HCT116 (cell line): ENCODE measurements around the gene TNFSF12. TPM values are rescaled to one million over a fixed set of nuclear protein-coding genes. Genes with fewer than 3 reads are reported as not detected.

Source experiments
- ATAC-seq: fragments of 200-7000 bp; cut with Tn5 transposase; 2 replicates; pipeline ENCODE4 v1.9.1; 2020; ENCODE audit warnings: mild to moderate bottlenecking, moderate library complexity
- BruUV-seq: library from RNA; stranded (reverse); fragments of 400-500 nt; replicated peaks from 2 replicates; lab custom pipeline; 2021; lab: Mats Ljungman, UMichigan
- CTCF ChIA-PET: fragments of 300-600 bp; sonication (Branson Sonifier 250); formaldehyde crosslinking; loops from one replicate; lab custom pipeline; 2021; ENCODE audit warnings: antibody characterized with exemption; lab: Charles Lee
- POLR2A ChIA-PET: fragments of 300-600, 350-600 bp; sonication (Branson Sonifier 250); formaldehyde crosslinking; loops from one replicate; lab custom pipeline; 2021; ENCODE audit warnings: antibody characterized with exemption; lab: Charles Lee
- RAD21 ChIA-PET, 2 experiments: fragments of 300-600 bp; sonication (Branson Sonifier 250); formaldehyde crosslinking; loops; one replicate each; lab custom pipeline; 2023; ENCODE audit warnings: low total read pairs in 2 of 2; ENCODE audit not compliant: uncharacterized antibody in 2 of 2, unreplicated experiment in 2 of 2, low non-redundant PET in 1 of 2; lab: Charles Lee
- DNase-seq: peaks from one replicate; pipeline ENCODE4 v3.0.0-alpha.2; 2010; ENCODE audit warnings: low read depth, low spot score
- H2AFZ ChIP-seq: fragments of 200-600 bp; shearing (Covaris generic), sonication (generic); 2 replicates; pipeline ENCODE4 v1.6.1; 2017; ENCODE audit warnings: low read depth, mixed run types, mixed read lengths, antibody characterized with exemption, low read length; ENCODE audit not compliant: poor library complexity, severe bottlenecking
- H3K27ac ChIP-seq: 2 replicates; pipeline ENCODE4 v1.5.1; 2012; ENCODE audit warnings: low read depth, low read length
- H3K27me3 ChIP-seq: fragments of 200-600 bp; sonication (generic); 2 replicates; pipeline ENCODE4 v1.6.1; 2016; ENCODE audit warnings: mixed run types, low read length, mixed read lengths; ENCODE audit not compliant: insufficient read depth
- H3K36me3 ChIP-seq, 2 experiments: fragments of 200-500 bp in 1 of 2; fragments of 200-600 bp in 1 of 2; sonication (Bioruptor generic) in 1 of 2; sonication (generic) in 1 of 2; 2 replicates each; pipeline versions ENCODE4 v1.5.1 to v1.6.1; 2014 to 2016; ENCODE audit warnings: low read length in 2 of 2, inconsistent platforms in 1 of 2, mixed read lengths in 1 of 2, mixed run types in 1 of 2; ENCODE audit not compliant: insufficient read depth in 2 of 2, control insufficient read depth in 1 of 2
- H3K4me1 ChIP-seq, 2 experiments: fragments of 200-600 bp in 1 of 2; sonication (generic) in 1 of 2; 2 replicates each; pipeline versions ENCODE4 v1.5.1 to v1.6.1; 2012 to 2017; ENCODE audit warnings: low read length in 2 of 2, inconsistent platforms in 1 of 2, mild to moderate bottlenecking in 1 of 2, mixed read lengths in 1 of 2, mixed run types in 1 of 2, moderate library complexity in 1 of 2; ENCODE audit not compliant: insufficient read depth in 2 of 2, control insufficient read depth in 1 of 2
- H3K4me2 ChIP-seq: fragments of 200-600 bp; sonication (generic); 2 replicates; pipeline ENCODE4 v1.6.1; 2017; ENCODE audit warnings: mixed run types, low read length, mixed read lengths
- H3K4me3 ChIP-seq, 2 experiments: fragments of 200-600 bp in 1 of 2; sonication (generic) in 1 of 2; replicated peaks in 1 of 2; 2 replicates each; pipeline ENCODE4 v1.5.1; 2011 to 2016; ENCODE audit warnings: low read length in 2 of 2, control low read depth in 1 of 2, low read depth in 1 of 2, mild to moderate bottlenecking in 1 of 2, mixed read lengths in 1 of 2, mixed run types in 1 of 2
- H3K79me2 ChIP-seq: fragments of 200-600 bp; sonication (generic); 2 replicates; pipeline ENCODE4 v1.6.1; 2017; ENCODE audit warnings: mild to moderate bottlenecking, mixed run types, low read length, moderate library complexity, mixed read lengths; ENCODE audit not compliant: insufficient read depth
- H3K9ac ChIP-seq: fragments of 200-600 bp; sonication (generic); 2 replicates; pipeline ENCODE4 v1.6.1; 2016; ENCODE audit warnings: low read length, mixed read lengths
- H3K9me2 ChIP-seq: fragments of 200-600 bp; sonication (generic), shearing (Covaris generic); 2 replicates; pipeline ENCODE4 v1.6.1; 2017; ENCODE audit warnings: mixed run types, mild to moderate bottlenecking, moderate library complexity; ENCODE audit not compliant: insufficient read depth
- H3K9me3 ChIP-seq, 2 experiments: fragments of 200-500 bp in 1 of 2; fragments of 200-600 bp in 1 of 2; sonication (Bioruptor generic) in 1 of 2; sonication (generic) in 1 of 2; 2 replicates each; pipeline ENCODE4 v1.6.1; 2014 to 2017; ENCODE audit warnings: low read length in 2 of 2, mixed read lengths in 2 of 2, inconsistent platforms in 1 of 2, low read depth in 1 of 2, mild to moderate bottlenecking in 1 of 2, mixed run types in 1 of 2, moderate library complexity in 1 of 2; ENCODE audit not compliant: control insufficient read depth in 1 of 2, insufficient read depth in 1 of 2
- H4K20me1 ChIP-seq: fragments of 200-600 bp; sonication (generic), shearing (Covaris generic); 2 replicates; pipeline ENCODE4 v1.6.1; 2017; ENCODE audit warnings: mixed run types, mild to moderate bottlenecking, moderate library complexity; ENCODE audit not compliant: insufficient read depth
- CBX3 ChIP-seq: IDR thresholded peaks from 2 replicates; pipeline ENCODE4 v1.6.1; 2012; ENCODE audit warnings: low read depth
- EGR1 ChIP-seq: IDR thresholded peaks from 2 replicates; pipeline ENCODE4 v1.6.1; 2012; ENCODE audit warnings: low read depth
- ELF1 ChIP-seq: IDR thresholded peaks from 2 replicates; pipeline ENCODE4 v1.6.1; 2012; ENCODE audit warnings: low read depth, borderline replicate concordance
- EZH2 ChIP-seq: fragments of 200-600 bp; sonication (generic); IDR thresholded peaks from 2 replicates; pipeline ENCODE4 v1.6.1; 2017; ENCODE audit warnings: antibody characterized with exemption, mixed run types
- POLR2A ChIP-seq: IDR thresholded peaks from 2 replicates; pipeline ENCODE4 v1.7.0; 2011; ENCODE audit warnings: borderline replicate concordance; ENCODE audit not compliant: insufficient read depth, insufficient read length; ENCODE audit errors: extremely low read depth
- POLR2AphosphoS5 ChIP-seq: IDR thresholded peaks from 2 replicates; pipeline ENCODE4 v1.6.1; 2011; ENCODE audit warnings: mild to moderate bottlenecking, low read depth, low read length, moderate library complexity
- SIN3A ChIP-seq: IDR thresholded peaks from 2 replicates; pipeline ENCODE4 v1.6.1; 2012; ENCODE audit warnings: low read depth
- YY1 ChIP-seq: IDR thresholded peaks from 2 replicates; pipeline ENCODE4 v1.6.1; 2011; ENCODE audit warnings: low read length, low read depth, moderate library complexity, mild to moderate bottlenecking; ENCODE audit not compliant: insufficient replicate concordance; ENCODE audit errors: extremely low read depth
- ZFX ChIP-seq: fragments of 450-650 bp; IDR thresholded peaks from 2 replicates; pipeline ENCODE4 v1.6.1; 2017
- ZNF274 ChIP-seq: fragments of 200-500 bp; sonication (Bioruptor generic); IDR thresholded peaks from 2 replicates; pipeline ENCODE4 v1.6.1; 2014; ENCODE audit warnings: mild to moderate bottlenecking, low read depth, low read length, inconsistent platforms
- intact Hi-C: fragments of 100-400 bp; cut with micrococcal nuclease; formaldehyde crosslinking; loops from 2 replicates; pipeline ENCODE4 v1.10.0; 2022
- total RNA-seq: library from RNA; stranded (reverse); gene quantifications from one replicate; pipeline ENCODE4 v1.2.1, GENCODE V29; 2021; ENCODE audit not compliant: unreplicated experiment
- TF ChIP-seq, protein P1 (sequence below): IDR thresholded peaks from 2 replicates; pipeline ENCODE4 v1.6.1; 2012

TNFSF12 gene
- total RNA-seq, 1 experiment from 2014 or later = 12.3 TPM

DNA sequence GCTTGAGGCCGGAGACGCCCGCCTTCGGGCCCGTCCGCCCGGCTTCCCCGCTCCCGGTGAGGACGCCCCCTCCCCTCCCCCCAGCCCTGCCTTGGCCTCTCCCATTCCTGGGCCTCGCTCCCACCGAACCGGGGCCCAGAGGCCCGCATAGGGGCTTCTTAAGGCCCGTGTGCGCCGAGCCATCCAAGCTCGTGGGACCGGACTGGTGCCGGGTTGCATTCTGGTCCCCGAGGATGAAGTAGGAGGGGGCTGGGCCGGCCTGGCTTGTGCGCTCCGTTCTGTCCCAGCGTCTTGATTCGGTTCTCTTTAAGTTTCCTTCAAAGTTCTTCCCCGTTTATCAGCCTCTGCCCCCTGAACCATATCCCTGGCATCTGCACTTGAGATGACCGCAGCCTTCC lies 13.3 kb downstream of the TNFSF12 start:
- Histone ChIP-seq H3K9ac (peak overlapping the region; percentile 98), H3K4me3 (peak overlapping the region; percentile 79 to 83), H3K4me1 (peaks cover 27 to 55% of the 10 kb centered on the region in 2 experiments), H3K79me2 (peaks cover 58% of the 10 kb centered on the region), H3K27ac (peak overlapping the region; percentile 86), H4K20me1 (no peaks in the 10 kb centered on the region), H3K4me2 (peak overlapping the region; percentile 95), H2AFZ (no peak overlapping the region), H3K9me2 (no peaks in the 10 kb centered on the region), H3K9me3 (no peaks in the 10 kb centered on the region), H3K27me3 (no peaks in the 10 kb centered on the region), H3K36me3 (peaks cover 27 to 35% of the 10 kb centered on the region in 2 experiments)
- TF ChIP-seq ZFX (peak; percentile 64), EZH2 (no peak)
- RAD21 ChIA-PET = no interaction called here
- intact Hi-C loops = loop anchor here (10.0 kb wide), 1 partner anchor 77 kb away; the partner anchor contains the start of genes POLR2A and SLC35G6
- CTCF ChIA-PET = interaction anchor here (2.3 kb wide), 1 partner anchor 48 kb away, joined by 37 read pairs; no protein-coding TSS in a partner anchor
- ATAC-seq (peak; percentile 17), DNase-seq (no peak)
- BruUV-seq = TSS peak; percentile 55
- POLR2A ChIA-PET = no interaction called here

DNA sequence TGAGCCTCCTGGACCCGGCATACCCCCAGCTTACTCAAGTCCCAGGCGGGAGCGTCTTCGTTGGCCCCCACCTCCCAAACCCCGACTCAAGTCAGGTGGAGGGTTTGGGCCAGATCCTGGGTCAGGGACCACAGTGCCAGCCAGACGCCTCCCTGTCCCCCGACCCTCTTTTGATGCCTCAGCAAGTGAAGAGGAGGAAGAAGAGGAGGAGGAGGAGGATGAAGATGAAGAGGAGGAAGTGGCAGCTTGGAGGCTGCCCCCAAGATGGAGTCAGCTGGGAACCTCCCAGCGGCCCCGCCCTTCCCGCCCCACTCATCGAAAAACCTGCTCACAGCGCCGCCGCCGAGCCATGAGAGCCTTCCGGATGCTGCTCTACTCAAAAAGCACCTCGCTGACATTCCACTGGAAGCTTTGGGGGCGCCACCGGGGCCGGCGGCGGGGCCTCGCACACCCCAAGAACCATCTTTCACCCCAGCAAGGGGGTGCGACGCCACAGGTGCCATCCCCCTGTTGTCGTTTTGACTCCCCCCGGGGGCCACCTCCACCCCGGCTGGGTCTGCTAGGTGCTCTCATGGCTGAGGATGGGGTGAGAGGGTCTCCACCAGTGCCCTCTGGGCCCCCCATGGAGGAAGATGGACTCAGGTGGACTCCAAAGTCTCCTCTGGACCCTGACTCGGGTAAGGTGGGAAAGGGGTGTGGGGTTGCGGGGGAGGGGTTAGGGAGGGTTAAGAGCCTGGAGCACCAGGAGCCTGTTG lies 14.4 kb downstream of the TNFSF12 start:
- H4K20me1 ChIP-seq = no peaks in the 10 kb centered on the region
- ChIA-PET RAD21 (no interaction called here), CTCF (no interaction called here), POLR2A (interaction anchor here (1.2 kb wide), 1 partner anchor 125 kb away, joined by 3 read pairs; the partner anchor contains the start of gene WRAP53)
- TF ChIP-seq ZNF274 (no peak), YY1 (no peak), SIN3A (no peak), ELF1 (no peak), POLR2AphosphoS5 (no peak), EGR1 (no peak), CBX3 (no peak), POLR2A (no peak)
- TF ChIP-seq, protein P1, sequence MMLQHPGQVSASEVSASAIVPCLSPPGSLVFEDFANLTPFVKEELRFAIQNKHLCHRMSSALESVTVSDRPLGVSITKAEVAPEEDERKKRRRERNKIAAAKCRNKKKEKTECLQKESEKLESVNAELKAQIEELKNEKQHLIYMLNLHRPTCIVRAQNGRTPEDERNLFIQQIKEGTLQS = no peak
- peaks cover 63% of the 10 kb centered on the region for H3K79me2 ChIP-seq
- intact Hi-C loops = loop anchor here (10.0 kb wide), 1 partner anchor 78 kb away; the partner anchor contains the start of genes POLR2A and SLC35G6
- H3K9me3 ChIP-seq = no peaks in the 10 kb centered on the region
- peaks cover 27 to 45% of the 10 kb centered on the region in 2 experiments for H3K4me1 ChIP-seq
- H3K4me3 ChIP-seq = peak overlapping the region; percentile 79 to 83
- no TSS peak for BruUV-seq
- peaks cover 32 to 40% of the 10 kb centered on the region in 2 experiments for H3K36me3 ChIP-seq
- H3K27ac ChIP-seq = no peak overlapping the region; the same call in 1 of the 2 replicates
- H3K9me2 ChIP-seq = no peaks in the 10 kb centered on the region
- peak overlapping the region; percentile 98 for H3K9ac ChIP-seq
- H2AFZ ChIP-seq = no peak overlapping the region
- ATAC-seq (no peak), DNase-seq (no peak)
- H3K27me3 ChIP-seq = no peaks in the 10 kb centered on the region
- H3K4me2 ChIP-seq = peak overlapping the region; percentile 95
